DOHH2 (cell line): ENCODE data around the gene MIGA2.

ENCODE experiments used
- CTCF ChIP-seq: fragments of 200-600 bp; sonication (generic); IDR thresholded peaks from one replicate; pipeline ENCODE4 v1.5.1; 2014; ENCODE audit warnings: antibody characterized with exemption, mild to moderate bottlenecking, low read depth, low read length; ENCODE audit not compliant: poor library complexity, severe bottlenecking
- EZH2phosphoT487 ChIP-seq: fragments of 200-600 bp; sonication (generic); IDR thresholded peaks from 2 replicates; pipeline ENCODE4 v1.6.1; 2017; ENCODE audit warnings: borderline replicate concordance, mild to moderate bottlenecking, antibody characterized with exemption, low read length, moderate library complexity, mixed read lengths

- TF ChIP-seq CTCF (no peak), EZH2phosphoT487 (no peak)
These were observed 85.1 kb downstream of the MIGA2 start for GRCh38 chr9:129121483-129121882.
